GM19328 (cell line): ENCODE data around the gene PDLIM5.

Source experiments
- ATAC-seq: cut with Tn5 transposase; IDR thresholded peaks from one replicate; pipeline ENCODE4 v1.9.1; 2021; ENCODE audit warnings: mild to moderate bottlenecking, moderate library complexity; ENCODE audit not compliant: unreplicated experiment

Gene PDLIM5

GRCh38 chr4:94523617-94524016, 71.9 kb downstream of the PDLIM5 start:
- no peak for ATAC-seq

- ATAC-seq = no peak
Observed at GRCh38 chr4:94525993-94526728, 74.4 kb downstream of the PDLIM5 start.

GRCh38 chr4:94527556-94528233, 76.0 kb downstream of the PDLIM5 start:
- ATAC-seq = no peak

DNA sequence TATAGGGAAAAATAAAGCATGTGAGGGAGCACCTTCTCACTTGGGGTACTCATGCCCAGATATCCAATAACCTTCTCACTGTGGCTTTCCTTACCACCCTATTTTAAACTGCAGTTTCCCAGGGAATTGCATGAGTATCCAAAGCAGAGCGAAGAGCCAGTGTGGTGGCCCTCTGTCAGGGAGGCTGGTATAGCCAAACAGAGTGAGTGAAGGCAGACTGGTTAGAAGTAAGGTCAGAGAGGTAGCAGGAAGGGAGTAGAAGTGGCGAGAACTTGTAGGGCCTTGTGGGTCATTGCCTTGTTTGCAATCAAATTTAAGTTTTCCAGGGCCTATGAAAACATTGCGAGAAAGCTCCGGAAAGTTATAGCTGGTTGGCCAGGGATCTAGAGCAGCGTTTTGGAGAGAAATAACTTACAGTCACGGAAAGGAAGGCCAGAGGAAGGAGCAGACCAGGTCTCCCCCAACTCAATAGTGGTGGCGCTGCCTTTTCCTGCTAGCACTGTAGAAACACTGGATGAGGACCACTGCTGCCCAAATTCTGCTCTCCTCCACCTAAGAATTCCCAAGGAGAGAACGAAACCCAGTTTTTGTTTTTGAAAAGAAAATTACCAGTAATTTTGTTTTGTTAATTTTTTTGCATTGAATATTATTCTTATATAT, 77.2 kb downstream of the PDLIM5 start:
- ATAC-seq = no peak

DNA sequence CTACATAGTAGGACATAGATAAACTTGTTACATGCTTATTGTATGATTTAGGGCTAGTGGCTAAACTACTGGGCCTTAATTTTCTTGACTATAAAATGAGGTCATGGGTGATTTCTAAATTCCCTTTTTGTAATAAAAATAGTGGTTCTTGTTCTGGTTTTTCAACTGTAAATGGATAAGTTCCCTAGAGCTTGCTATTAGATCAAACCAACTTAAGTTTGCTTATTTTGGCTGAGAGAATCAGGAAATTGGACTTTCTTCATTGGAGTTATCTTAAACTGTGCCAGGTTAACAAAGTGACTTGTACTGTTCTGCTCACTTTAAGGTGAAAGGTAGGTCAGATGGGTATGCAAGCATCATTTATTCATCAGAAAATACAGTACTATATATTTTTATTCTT, 78.3 kb downstream of the PDLIM5 start:
- ATAC-seq = no peak

GRCh38 chr4:94531991-94532789, 80.4 kb downstream of the PDLIM5 start:
- no peak for ATAC-seq

DNA sequence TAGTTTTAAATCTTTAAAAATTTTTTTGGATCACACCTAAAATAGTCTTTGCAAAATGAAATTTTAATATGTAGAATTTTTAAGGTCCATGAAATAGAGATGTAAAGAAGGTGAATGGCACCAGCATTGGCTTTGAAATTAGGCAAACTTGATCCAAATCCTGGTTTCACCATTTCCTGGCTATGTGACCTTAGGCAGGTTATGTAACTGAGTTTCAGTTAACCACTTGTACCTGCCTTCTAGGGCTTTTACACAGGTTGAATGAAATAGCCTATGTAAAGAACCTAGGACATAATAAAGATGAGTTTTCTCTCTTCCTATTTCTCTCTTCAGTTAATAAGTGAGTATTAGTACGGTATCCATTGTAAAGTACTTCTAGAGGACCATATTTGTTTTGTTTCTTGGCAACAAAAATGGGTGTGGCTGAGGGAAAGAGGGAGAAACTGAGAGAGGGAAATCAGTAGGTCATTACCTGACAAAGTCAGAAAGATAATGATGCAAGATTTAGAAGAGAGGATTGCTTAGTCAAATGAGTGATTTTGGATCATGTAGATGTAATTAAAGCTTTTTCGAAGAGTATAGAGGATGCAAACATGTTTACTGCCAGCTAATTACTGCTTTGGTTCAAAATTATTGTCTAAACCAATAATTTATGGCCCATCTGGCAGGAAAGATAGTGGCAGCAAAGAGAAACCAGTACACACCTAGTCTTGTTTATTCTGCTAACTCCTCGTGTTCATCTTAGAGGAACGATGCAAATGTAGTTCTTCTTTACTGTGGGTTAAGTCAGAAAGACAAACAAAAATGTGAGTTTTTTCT, 81.9 kb downstream of the PDLIM5 start:
- no peak for ATAC-seq

DNA sequence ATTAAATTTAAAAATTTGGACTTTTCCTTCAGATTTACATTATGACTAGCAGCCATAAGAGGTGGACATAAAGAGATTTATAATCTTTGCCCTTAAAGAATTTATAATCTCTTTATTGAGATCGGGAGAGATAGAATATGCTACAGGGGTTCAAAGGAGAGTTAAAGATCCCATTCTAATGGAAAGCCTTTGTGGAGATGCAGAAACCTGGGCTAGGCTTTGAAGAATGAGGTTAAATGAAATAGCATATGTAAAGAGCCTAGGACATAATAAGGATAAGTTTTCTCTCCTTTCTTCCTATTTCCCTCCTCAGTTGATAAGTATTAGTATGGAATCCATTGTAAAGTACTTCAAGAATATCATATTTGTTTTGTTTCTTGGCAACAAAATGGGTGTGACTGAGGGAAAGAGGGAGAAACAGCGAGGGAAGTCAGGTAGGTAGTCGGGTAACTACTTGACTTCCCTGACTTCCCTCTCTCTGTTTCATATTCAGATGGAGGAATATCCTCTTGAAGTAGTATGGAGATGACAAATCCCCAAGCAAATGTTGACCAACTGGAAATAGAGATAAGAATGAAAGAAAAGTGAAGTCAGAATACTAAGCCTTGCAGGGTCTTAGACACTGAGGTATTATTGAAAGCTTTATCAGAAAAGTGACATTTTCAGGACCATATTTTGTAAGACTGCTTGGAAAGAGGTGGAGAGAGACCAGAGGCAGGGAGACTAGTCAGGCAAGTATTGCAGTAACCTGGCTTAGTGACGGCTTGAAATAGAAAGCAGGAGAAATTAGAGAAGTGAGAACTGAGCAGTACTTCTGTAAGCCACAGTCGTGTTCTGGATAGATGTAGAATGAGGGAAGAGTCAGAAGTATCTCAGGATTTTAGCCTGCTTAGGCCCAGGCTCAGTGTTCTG, 82.9 kb downstream of the PDLIM5 start:
- peak; percentile 89 for ATAC-seq

GRCh38 chr4:94536049-94536448, 84.3 kb downstream of the PDLIM5 start:
- ATAC-seq = no peak

DNA sequence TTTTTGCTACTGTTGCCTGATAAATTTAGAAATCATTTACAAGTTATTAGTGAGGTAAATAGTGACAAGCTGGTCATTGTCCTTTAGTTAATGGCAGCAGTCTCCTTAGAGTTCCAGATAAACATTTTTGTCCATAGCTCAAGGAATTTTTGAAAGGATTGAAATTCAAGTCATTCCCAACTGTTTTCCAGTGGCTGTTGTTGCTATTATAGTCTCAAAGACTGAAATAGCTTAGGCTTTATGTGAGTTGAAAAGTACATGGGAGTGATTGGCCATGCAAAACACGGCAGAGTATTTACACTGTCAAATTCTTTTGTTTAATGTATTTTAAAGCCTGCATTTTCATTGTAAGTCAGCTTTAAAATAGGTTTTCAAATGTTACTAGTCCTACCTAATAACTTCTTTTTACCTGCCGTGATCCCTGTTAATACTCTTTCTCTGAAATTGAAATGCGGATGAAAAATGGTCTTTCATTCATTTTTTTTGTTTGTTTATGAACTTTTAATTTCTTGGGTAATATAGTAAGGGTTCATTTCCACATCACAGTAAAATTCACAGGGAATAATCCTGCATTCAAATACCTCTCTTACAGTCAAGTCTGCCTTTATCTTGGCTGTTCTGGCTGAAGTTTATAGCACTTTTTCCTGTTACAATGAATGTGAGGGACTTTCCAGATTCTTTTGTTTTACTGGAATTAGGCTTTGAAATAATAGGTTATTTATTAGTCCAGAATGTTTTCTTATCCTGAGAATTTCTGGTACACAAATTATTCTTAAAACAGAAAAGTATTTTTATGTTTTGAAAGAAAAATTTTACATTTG, 85.1 kb downstream of the PDLIM5 start:
- no peak for ATAC-seq

- no peak for ATAC-seq
Observed at GRCh38 chr4:94537921-94538628, 86.3 kb downstream of the PDLIM5 start.

GRCh38 chr4:94540476-94540875, 88.7 kb downstream of the PDLIM5 start:
- ATAC-seq = no peak

GRCh38 chr4:94544811-94545210, 93.1 kb downstream of the PDLIM5 start:
- no peak for ATAC-seq

DNA sequence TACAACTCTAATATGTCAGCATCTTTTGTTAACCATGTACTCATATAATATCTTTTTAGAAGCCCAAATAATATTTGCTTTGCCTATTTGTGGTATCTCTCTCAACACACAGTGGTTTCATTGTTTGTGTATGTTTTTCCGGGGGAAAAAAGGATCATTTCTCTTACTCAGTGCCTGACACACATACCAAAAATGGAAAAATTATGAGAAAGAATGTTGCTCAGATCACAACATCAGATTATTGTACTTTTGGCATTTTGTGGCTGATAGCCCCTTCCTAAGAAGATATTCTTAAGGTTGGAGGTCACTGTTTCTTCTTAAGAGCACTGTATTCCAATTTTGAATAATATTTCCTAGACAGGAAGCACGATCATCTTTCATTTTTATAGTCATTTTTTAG, 93.6 kb downstream of the PDLIM5 start:
- ATAC-seq = no peak

DNA sequence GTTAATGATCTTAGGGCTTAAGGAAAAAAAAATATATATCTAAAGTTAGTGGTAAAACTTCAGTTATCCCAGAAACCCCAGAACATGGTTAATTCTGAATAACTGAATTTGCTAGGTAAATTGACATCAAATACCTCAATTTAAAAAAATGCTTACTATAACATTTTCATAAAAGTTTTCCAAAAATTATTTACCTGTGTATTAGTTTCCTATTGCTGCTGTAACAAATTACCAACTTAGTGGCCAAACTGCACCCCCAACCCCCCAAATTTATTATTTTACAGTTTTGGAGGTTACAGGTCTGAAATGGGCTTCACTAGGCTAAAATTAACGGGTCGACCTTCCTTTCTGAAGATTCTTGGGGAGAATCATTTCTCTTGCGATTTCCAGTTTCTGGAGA, 95.2 kb downstream of the PDLIM5 start:
- no peak for ATAC-seq

- no peak for ATAC-seq
Observed at GRCh38 chr4:94548571-94548970, 96.8 kb downstream of the PDLIM5 start.

- ATAC-seq = no peak
Observed at GRCh38 chr4:94550352-94550751, 98.6 kb downstream of the PDLIM5 start.

DNA sequence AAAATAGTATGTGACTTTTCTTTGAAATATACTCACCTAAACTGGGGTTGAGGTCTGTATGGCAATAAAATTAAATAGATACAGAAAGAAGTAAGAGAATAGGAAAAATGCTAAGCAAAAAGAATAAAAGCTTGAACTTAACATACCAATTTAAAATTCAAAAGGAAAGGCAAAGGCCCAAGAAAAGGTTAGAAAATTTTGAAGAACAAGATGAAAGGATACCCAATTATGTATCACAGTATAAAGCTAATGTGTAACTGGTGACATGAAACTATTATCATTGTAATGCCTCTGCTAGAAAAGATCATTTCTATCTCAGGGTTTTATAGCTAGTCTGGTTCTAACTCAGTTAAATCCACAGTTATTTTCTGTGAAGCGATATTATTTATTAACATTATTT, 99.1 kb downstream of the PDLIM5 start:
- ATAC-seq = no peak
